ENCODE results near the gene RECQL5.

The RECQL5 gene

GRCh38 chr17:75676461-75676860, 9.5 kb upstream of the RECQL5 start:
- no peak for TF ChIP-seq CTCF (IDR thresholded peaks at IDR 0.05; ENCODE audit: extremely low read depth, missing control alignments)
- no peak for DNase-seq (ENCODE audit: low spot score)

DNA sequence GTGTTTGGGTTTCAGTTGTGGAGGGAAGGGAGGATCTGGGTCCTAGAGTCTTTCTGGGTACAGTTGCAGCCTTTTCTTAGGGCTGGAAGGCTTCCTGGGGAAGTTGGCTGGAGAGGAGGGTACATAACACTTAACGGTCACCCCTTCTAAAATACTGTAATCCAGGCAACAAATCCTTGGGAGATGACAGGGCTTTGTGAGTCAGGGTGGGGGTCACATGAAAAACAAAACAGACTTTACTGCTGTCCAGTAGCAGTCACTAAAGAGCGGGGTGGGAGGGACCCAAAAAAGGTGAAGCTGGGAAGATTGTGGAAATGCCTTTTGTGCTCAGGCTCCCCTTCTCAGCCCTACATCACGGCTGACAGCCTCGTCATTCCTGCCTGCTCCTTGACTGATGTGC, 6.5 kb upstream of the RECQL5 start:
- no peak for DNase-seq (ENCODE audit: low spot score)
- TF ChIP-seq CTCF (IDR thresholded peaks at IDR 0.05; ENCODE audit: extremely low read depth, missing control alignments) = no peak

- TF ChIP-seq CTCF (IDR thresholded peaks at IDR 0.05; ENCODE audit: extremely low read depth, missing control alignments) = no peak
- DNase-seq (ENCODE audit: low spot score) = no peak
These were observed 5.1 kb upstream of the RECQL5 start for GRCh38 chr17:75672011-75672410.

DNA sequence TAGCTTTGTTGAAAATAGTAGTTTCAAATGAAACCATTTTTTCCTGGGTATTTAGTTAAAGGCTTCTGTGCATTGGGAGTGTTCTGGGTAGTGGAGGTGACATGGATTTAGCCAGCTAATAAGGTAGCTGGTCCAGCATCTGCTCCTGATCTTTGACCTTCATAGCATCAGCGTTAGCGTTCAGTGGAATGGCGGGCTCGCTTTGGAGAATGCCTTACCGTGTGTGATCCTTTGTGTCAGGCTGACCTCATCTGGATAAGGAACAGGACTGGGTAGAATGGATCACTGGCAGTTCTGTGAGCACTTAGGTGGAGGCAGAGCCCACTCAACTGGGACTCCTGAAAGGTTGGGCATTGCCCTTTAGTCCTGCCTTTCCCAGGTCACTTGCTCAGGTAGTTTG, 3.9 kb upstream of the RECQL5 start:
- TF ChIP-seq CTCF (IDR thresholded peaks at IDR 0.05; ENCODE audit: extremely low read depth, missing control alignments) = no peak
- DNase-seq (ENCODE audit: low spot score) = no peak

DNA sequence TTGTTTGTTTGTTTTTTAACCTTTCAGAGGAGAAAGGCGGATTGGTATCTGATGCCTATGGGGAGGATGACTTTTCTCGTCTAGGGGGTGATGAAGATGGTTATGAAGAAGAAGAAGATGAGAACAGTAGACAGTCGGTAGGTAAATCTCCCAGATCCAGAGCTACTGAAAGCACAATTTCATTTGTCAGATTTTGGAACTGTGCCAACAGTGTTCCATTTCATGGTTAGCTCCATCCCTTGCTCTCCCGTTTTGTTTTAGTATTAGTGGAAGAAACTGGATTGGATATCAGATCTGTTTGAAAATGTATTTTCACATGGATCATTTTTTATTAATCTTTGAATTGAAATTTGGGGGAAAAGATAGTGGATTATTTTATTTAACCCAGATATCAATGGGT, 1.5 kb upstream of the RECQL5 start:
- DNase-seq (ENCODE audit: low spot score) = no peak
- no peak for TF ChIP-seq CTCF (IDR thresholded peaks at IDR 0.05; ENCODE audit: extremely low read depth, missing control alignments)

DNA sequence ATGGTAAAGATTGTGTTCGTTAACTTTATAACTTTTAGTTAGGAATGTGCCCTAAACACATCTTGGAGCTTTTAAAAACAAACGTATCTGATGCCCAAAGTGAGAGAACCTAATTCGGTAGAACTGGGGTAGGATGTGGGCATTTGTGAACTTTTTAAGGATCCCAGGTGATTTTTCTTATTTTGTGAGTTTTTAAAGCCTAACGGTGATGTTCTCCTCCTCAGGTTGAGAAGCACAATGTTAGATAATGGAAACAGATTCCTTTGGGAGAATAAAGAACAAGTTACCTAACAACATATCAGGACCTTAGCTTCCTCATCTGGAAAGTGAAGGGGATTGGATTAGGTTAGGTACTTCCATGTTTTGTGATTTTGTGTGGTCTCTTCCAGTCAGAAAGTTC, 871 bp upstream of the RECQL5 start:
- no peak for TF ChIP-seq CTCF (IDR thresholded peaks at IDR 0.05; ENCODE audit: extremely low read depth, missing control alignments)

GRCh38 chr17:75665981-75666380, 973 bp downstream of the RECQL5 start:
- TF ChIP-seq CTCF (IDR thresholded peaks at IDR 0.05; ENCODE audit: extremely low read depth, missing control alignments) = no peak
- no peak for DNase-seq (ENCODE audit: low spot score)

More for the DNA sequence above, 871 bp upstream of the RECQL5 start:
- DNase-seq (ENCODE audit: low spot score) = no peak

All from GM20000 (cell line).